ENCODE measurements around the gene LDB2. TPM values are rescaled to one million over a fixed set of nuclear protein-coding genes. Genes with fewer than 3 reads are reported as not detected.

The LDB2 gene
- total RNA-seq, 1 experiment from 2014 or later, result 94.0 TPM

GRCh38 chr4:16779028-16779675 is 119.3 kb downstream of the LDB2 start:
- Histone ChIP-seq H3K4me3 (ENCODE audit: insufficient read depth, low read depth, low read length) (no peak overlapping the region), H3K36me3 (replicated peaks; ENCODE audit: control insufficient read depth, insufficient read depth, low read length) (peaks cover 1% of the 10 kb centered on the region; the same call in 1 of the 2 replicates), H3K27me3 (ENCODE audit: control insufficient read depth, insufficient read depth, low read length) (no peaks in the 10 kb centered on the region)
- no peak for DNase-seq

GRCh38 chr4:16777726-16778125 is 120.7 kb downstream of the LDB2 start:
- DNase-seq, result no peak
- peaks cover 1% of the 10 kb centered on the region; the same call in 1 of the 2 replicates for H3K36me3 ChIP-seq (replicated peaks; ENCODE audit: control insufficient read depth, insufficient read depth, low read length)
- H3K27me3 ChIP-seq (ENCODE audit: control insufficient read depth, insufficient read depth, low read length), result no peaks in the 10 kb centered on the region
- H3K4me3 ChIP-seq (ENCODE audit: insufficient read depth, low read depth, low read length), result no peak overlapping the region

- Histone ChIP-seq H3K4me3 (ENCODE audit: insufficient read depth, low read depth, low read length) (no peak overlapping the region), H3K27me3 (ENCODE audit: control insufficient read depth, insufficient read depth, low read length) (no peaks in the 10 kb centered on the region), H3K36me3 (replicated peaks; ENCODE audit: control insufficient read depth, insufficient read depth, low read length) (no peaks in the 10 kb centered on the region)
- no peak for DNase-seq
These were observed 122.9 kb downstream of the LDB2 start for GRCh38 chr4:16775411-16776154.

- H3K36me3 ChIP-seq (replicated peaks; ENCODE audit: control insufficient read depth, insufficient read depth, low read length), result no peaks in the 10 kb centered on the region
- no peaks in the 10 kb centered on the region for H3K27me3 ChIP-seq (ENCODE audit: control insufficient read depth, insufficient read depth, low read length)
- DNase-seq, result no peak
- H3K4me3 ChIP-seq (ENCODE audit: insufficient read depth, low read depth, low read length), result no peak overlapping the region
These were observed 126.0 kb downstream of the LDB2 start for GRCh38 chr4:16772366-16772850.

DNA sequence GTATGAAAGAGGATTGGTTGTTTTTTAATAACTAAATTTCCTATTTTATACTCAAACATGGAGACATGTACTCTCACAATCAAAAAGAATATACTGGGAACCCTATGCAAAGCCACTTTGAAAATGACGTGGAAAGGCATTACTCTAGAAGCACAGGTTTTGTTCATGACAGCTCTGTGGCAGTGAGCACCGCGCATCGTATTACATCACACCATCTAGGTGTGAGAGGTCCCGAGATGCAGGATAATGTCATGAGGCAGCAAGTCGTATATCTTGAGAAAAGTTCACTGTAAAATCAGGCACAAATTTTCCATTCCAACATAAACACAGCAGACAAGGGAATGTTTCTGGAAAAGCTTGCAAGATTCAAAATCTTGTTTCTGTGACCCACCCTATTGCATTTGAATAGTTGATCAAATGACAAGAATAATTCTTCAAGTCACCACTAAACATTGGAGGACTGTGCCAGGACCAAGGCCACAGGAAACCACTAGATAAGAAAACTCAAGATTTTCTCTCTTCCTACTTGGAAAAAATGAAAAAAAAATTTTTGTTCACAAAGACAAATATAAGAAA is 127.6 kb downstream of the LDB2 start:
- H3K36me3 ChIP-seq (replicated peaks; ENCODE audit: control insufficient read depth, insufficient read depth, low read length), result no peaks in the 10 kb centered on the region
- DNase-seq, result no peak
- no peak overlapping the region for H3K4me3 ChIP-seq (ENCODE audit: insufficient read depth, low read depth, low read length)
- no peaks in the 10 kb centered on the region for H3K27me3 ChIP-seq (ENCODE audit: control insufficient read depth, insufficient read depth, low read length)

GRCh38 chr4:16767861-16768260 is 130.6 kb downstream of the LDB2 start:
- no peak overlapping the region for H3K4me3 ChIP-seq (ENCODE audit: insufficient read depth, low read depth, low read length)
- H3K36me3 ChIP-seq (replicated peaks; ENCODE audit: control insufficient read depth, insufficient read depth, low read length), result no peaks in the 10 kb centered on the region
- no peak for DNase-seq
- no peaks in the 10 kb centered on the region for H3K27me3 ChIP-seq (ENCODE audit: control insufficient read depth, insufficient read depth, low read length)

DNA sequence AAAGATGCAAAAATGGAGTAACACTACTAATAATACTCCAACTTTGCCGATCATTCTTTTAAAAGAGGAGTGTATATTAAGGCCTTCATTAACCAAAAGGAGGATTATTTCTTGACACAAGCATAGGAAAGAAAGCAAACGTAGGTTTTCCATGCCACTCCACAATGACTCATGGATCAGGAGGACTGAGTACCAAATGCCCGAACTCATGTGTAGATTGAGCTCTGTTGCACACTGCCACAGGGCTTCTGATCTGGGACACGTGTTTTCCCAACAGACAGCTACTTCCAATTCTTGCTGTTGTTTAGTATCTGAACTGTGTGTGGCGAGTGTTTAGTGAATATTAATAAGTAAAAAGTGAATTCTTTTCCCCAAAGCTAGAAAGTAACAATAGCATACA is 131.2 kb downstream of the LDB2 start:
- no peak for DNase-seq
- no peaks in the 10 kb centered on the region for H3K36me3 ChIP-seq (replicated peaks; ENCODE audit: control insufficient read depth, insufficient read depth, low read length)

DNA sequence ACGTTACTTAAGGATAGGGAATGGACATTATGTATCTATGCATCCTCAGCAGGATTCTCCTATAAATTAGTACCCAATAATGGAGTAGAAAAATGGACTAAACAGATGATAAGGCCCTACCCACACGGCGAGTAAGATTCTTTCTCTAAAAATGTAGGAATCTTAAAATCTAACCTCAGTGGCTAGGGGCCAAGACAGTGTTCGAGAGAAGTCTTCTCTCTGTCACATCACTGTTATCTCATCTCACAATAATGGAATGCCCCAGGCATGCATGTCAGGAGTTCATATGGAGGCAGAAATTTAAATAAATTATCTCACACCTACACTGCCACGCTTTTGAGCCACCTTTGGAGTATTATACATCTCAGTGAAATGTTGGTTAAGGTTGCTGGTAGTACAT is 132.9 kb downstream of the LDB2 start:
- Histone ChIP-seq H3K27me3 (ENCODE audit: control insufficient read depth, insufficient read depth, low read length) (no peaks in the 10 kb centered on the region), H3K36me3 (replicated peaks; ENCODE audit: control insufficient read depth, insufficient read depth, low read length) (no peaks in the 10 kb centered on the region), H3K4me3 (ENCODE audit: insufficient read depth, low read depth, low read length) (no peak overlapping the region)
- no peak for DNase-seq

More for the DNA sequence above, 131.2 kb downstream of the LDB2 start:
- no peaks in the 10 kb centered on the region for H3K27me3 ChIP-seq (ENCODE audit: control insufficient read depth, insufficient read depth, low read length)
- no peak overlapping the region for H3K4me3 ChIP-seq (ENCODE audit: insufficient read depth, low read depth, low read length)

GRCh38 chr4:16764622-16765021 is 133.8 kb downstream of the LDB2 start:
- H3K27me3 ChIP-seq (ENCODE audit: control insufficient read depth, insufficient read depth, low read length), result no peaks in the 10 kb centered on the region
- DNase-seq, result peak; percentile 23
- no peaks in the 10 kb centered on the region for H3K36me3 ChIP-seq (replicated peaks; ENCODE audit: control insufficient read depth, insufficient read depth, low read length)
- H3K4me3 ChIP-seq (ENCODE audit: insufficient read depth, low read depth, low read length), result no peak overlapping the region

GRCh38 chr4:16760617-16761363 is 137.7 kb downstream of the LDB2 start:
- Histone ChIP-seq H3K27me3 (ENCODE audit: control insufficient read depth, insufficient read depth, low read length) (no peaks in the 10 kb centered on the region), H3K36me3 (replicated peaks; ENCODE audit: control insufficient read depth, insufficient read depth, low read length) (no peaks in the 10 kb centered on the region), H3K4me3 (ENCODE audit: insufficient read depth, low read depth, low read length) (no peak overlapping the region)
- no peak for DNase-seq

- no peak overlapping the region for H3K4me3 ChIP-seq (ENCODE audit: insufficient read depth, low read depth, low read length)
- H3K36me3 ChIP-seq (replicated peaks; ENCODE audit: control insufficient read depth, insufficient read depth, low read length), result no peaks in the 10 kb centered on the region
- DNase-seq, result no peak
- H3K27me3 ChIP-seq (ENCODE audit: control insufficient read depth, insufficient read depth, low read length), result no peaks in the 10 kb centered on the region
These were observed 138.4 kb downstream of the LDB2 start for GRCh38 chr4:16759931-16760582.

- Histone ChIP-seq H3K27me3 (ENCODE audit: control insufficient read depth, insufficient read depth, low read length) (no peaks in the 10 kb centered on the region), H3K4me3 (ENCODE audit: insufficient read depth, low read depth, low read length) (no peak overlapping the region), H3K36me3 (replicated peaks; ENCODE audit: control insufficient read depth, insufficient read depth, low read length) (no peaks in the 10 kb centered on the region; the same call in 1 of the 2 replicates)
- DNase-seq, result no peak
These were observed 139.6 kb downstream of the LDB2 start for GRCh38 chr4:16758816-16759215.

DNA sequence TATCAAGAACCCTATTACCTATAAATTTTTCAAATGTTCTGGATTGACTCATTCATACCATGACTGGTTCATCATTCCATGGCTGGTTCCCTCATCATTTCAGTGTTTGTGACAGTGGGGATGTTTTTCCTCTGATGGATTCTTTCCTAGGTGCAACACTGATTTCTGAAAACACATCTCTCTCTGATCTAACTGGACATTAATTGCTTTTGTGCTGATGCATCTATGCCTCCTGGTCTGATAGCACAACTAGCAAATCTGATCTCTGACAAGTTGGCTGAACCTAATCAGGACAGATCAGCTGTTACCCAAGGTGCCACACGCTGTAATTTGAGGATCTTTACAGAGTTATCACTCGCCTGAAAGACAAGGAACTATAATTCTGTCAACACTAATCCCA is 140.2 kb downstream of the LDB2 start:
- no peaks in the 10 kb centered on the region for H3K27me3 ChIP-seq (ENCODE audit: control insufficient read depth, insufficient read depth, low read length)
- H3K36me3 ChIP-seq (replicated peaks; ENCODE audit: control insufficient read depth, insufficient read depth, low read length), result no peaks in the 10 kb centered on the region; the same call in 1 of the 2 replicates
- no peak for DNase-seq
- no peak overlapping the region for H3K4me3 ChIP-seq (ENCODE audit: insufficient read depth, low read depth, low read length)

GRCh38 chr4:16757080-16757521 is 141.3 kb downstream of the LDB2 start:
- no peak for DNase-seq

More at GRCh38 chr4:16757080-16757521, 141.3 kb downstream of the LDB2 start:
- Histone ChIP-seq H3K4me3 (ENCODE audit: insufficient read depth, low read depth, low read length) (no peak overlapping the region), H3K27me3 (ENCODE audit: control insufficient read depth, insufficient read depth, low read length) (no peaks in the 10 kb centered on the region), H3K36me3 (replicated peaks; ENCODE audit: control insufficient read depth, insufficient read depth, low read length) (no peaks in the 10 kb centered on the region; the same call in 1 of the 2 replicates)
